ENCODE measurements around the gene SLC16A14. TPM values are rescaled to one million over a fixed set of nuclear protein-coding genes. Genes with fewer than 3 reads are reported as not detected.

SLC16A14 gene
- polyA plus RNA-seq, 6 donors from 2014 or later: 0.25 to 0.44 (median 0.27) TPM; not detected in 2

DNA sequence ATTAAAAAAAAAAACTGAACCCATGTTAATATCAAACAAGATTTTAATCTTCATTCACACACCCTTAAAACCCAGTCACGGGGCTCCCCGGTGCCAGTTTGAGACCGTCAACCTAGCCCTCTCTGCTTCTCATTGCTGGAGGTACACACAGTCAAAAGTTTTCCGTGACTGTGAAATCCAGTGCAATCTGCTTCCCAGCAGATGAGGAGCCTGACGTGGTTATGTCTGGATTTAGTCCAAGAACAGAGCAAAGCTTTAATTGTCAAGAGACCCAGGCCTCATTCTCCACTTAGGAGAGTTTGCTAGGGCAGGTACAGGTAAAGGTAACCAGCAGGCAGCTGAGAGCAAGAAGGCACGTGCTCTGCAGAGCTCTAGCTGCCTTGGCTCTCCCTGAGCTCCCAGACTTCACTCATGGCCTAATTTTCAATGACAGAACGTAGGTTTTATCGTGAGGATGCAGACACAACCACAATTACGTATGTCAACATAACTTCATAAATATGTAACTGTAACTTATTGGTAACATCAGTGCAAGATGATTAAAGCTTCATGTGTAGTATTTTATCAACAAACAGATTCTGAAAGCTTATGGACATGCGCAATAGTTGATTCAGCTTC is 56.3 kb downstream of the SLC16A14 start:
- ATAC-seq (ENCODE audit: low read depth in 2 of 2) (no peak), DNase-seq (no peak)
- Mint-ChIP-seq H3K4me1 (peaks cover 3 to 13% (median 8%) of the 10 kb centered on the region in 3 donors), H3K9me3 (peaks cover 0 to 2% (median 0%) of the 10 kb centered on the region in 7 donors), H3K4me3 (no peak overlapping the region), H3K27me3 (no peaks in the 10 kb centered on the region), H3K27ac (no peak overlapping the region), H3K36me3 (no peaks in the 10 kb centered on the region)

DNA sequence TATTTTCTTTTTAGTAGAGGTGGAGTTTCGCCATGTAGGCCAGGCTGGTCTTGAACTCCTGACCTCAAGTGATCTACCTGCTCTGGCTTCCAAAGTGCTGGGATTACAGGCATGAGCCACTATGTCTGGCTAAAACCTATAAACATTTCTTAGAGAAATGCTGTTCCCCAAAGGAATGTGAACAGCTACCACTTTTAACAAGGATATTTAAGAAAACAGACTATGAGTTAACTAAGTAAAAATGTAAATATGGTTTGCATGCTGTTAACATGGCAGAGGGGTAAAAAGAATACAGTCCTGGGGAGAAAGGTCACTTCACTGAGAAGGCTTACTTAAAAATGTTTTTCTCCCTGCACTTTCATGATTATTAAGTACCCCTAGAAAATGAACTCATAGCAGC is 57.1 kb downstream of the SLC16A14 start:
- Mint-ChIP-seq H3K4me3 (no peak overlapping the region), H3K9me3 (peaks cover 0 to 2% (median 0%) of the 10 kb centered on the region in 7 donors), H3K4me1 (peaks cover 3 to 13% (median 8%) of the 10 kb centered on the region in 3 donors), H3K36me3 (no peaks in the 10 kb centered on the region), H3K27me3 (no peaks in the 10 kb centered on the region), H3K27ac (no peak overlapping the region)
- ATAC-seq (ENCODE audit: low read depth in 2 of 2): no peak
- DNase-seq: no peak

DNA sequence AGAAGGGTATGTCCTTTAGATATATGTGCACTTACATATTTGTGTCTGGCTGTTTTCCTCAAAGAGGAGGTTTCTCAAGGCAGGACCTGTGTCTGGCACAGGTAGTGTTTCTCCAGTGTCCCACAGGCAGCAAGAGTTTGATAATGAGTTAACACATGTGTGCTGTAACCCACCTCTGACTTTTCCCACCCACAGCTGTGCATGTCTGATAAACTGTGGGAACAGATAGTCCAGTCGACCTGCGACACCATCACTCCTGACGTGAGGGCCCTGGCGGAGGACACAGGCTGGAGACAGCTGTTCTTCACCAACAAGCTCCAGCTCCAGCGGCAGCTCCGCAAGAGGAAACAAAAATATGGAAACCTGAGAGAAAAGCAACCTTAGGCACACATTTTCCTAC is 58.2 kb downstream of the SLC16A14 start:
- Mint-ChIP-seq H3K4me1 (peaks cover 3 to 13% (median 8%) of the 10 kb centered on the region in 3 donors), H3K4me3 (no peak overlapping the region), H3K27ac (peak overlapping the region in 1 of 6 donors; percentile 80), H3K27me3 (no peaks in the 10 kb centered on the region), H3K36me3 (no peaks in the 10 kb centered on the region), H3K9me3 (no peaks in the 10 kb centered on the region)
- DNase-seq: no peak
- no peak for ATAC-seq (ENCODE audit: low read depth in 2 of 2)

DNA sequence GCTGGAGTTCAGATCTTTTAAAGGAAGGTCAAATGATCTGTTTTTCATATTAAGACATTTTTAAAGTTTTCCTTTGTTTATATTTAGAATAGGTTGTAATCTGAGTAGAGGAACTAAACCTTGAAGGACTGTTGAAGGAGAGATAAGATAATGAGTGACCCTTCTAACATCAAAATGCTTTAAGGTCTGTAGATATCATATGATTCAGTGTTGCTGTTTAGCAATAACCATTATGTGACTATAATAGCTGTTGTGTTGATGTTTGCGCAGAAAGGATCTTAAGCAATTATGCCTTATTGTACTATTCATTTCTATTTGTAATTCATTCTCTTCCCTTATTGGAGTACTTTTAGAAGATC is 60.0 kb downstream of the SLC16A14 start:
- H3K9me3 Mint-ChIP-seq: no peaks in the 10 kb centered on the region
- no peak for DNase-seq
- no peaks in the 10 kb centered on the region for H3K36me3 Mint-ChIP-seq
- no peak overlapping the region for H3K4me3 Mint-ChIP-seq
- peak overlapping the region in 1 of 6 donors; percentile 29 for H3K27ac Mint-ChIP-seq
- H3K4me1 Mint-ChIP-seq: peaks cover 3 to 13% (median 8%) of the 10 kb centered on the region in 3 donors
- ATAC-seq (ENCODE audit: low read depth in 2 of 2): no peak
- H3K27me3 Mint-ChIP-seq: no peaks in the 10 kb centered on the region

DNA sequence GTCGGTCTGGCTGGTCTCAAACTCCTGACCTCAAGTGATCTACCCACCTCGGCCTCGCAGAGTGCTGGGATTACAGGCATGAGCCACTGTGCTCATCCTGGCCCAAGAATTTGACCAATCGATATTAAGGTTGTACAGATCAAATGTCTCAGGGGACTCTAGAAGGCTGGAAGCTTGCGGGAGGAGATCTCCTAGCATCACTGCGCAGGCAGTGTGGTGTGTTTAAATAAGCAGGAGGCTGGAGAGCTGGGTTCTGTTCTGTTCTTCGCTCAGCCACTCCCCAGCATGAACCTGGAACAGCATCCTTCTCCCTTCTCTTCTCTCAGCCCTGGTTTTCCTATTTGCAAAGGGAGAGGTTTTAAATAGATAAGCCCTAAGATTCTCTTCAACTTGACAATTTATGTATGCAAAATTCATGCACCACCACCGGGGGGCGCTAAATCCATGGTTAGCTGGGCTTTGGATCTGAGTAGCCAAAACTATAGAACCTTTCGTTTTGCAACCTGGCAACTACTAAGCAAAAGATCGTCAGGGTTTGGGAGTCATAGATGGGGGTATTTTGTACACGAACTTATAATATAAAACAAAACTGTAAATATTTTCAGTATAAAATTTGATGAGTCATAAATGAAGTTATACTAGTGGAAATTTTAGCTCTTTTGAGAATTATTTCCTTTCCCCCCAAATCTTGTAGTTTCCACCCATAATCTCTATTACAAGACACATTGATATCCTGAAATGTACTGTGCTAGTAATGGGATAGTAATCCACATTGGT is 60.6 kb downstream of the SLC16A14 start:
- peak overlapping the region in 2 of 6 donors; percentile 1 to 41 for H3K27ac Mint-ChIP-seq

DNA sequence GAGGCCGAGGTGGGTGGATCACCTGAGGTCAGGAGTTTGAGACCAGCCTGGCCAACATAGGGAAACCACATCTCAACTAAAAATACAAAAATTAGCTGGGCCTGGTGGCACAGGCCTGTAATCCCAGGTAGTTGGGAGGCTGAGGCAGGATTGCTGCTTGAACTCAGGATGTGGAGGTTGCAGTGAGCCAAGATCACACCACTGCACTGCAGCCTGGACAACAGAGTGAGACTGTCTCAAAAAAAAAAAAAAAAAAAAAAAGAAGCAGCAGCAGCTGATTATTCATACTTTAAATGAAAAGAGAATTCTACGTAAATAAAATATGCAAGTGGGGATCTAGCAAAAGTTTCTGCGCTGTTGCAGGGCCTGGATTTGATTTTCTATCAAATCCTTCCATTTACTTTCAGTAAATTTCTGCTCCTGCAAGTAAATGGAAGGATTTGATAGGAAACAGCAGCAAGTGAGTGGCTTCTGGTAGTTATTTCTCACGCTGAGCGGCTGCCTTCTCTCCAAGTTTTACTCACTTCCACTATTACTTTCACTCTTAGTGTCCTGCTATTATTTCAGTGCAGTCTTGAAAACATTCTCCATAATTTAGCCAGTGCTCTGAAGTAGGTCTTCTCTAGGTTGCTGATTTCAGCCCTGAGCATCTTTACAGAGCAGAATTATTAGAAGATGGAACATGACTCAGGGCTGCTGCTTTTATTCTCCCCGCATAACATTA is 68.4 kb downstream of the SLC16A14 start:
- DNase-seq (no peak), ATAC-seq (ENCODE audit: low read depth in 2 of 2) (peak; percentile 33 to 58)
- H3K36me3 Mint-ChIP-seq: no peaks in the 10 kb centered on the region
- H3K4me1 Mint-ChIP-seq: peaks cover 4 to 6% (median 4%) of the 10 kb centered on the region in 3 donors
- H3K9me3 Mint-ChIP-seq: no peaks in the 10 kb centered on the region
- H3K4me3 Mint-ChIP-seq: peak overlapping the region in 1 of 8 donors; percentile 40
- peak overlapping the region in 1 of 6 donors; percentile 48 for H3K27ac Mint-ChIP-seq
- no peaks in the 10 kb centered on the region for H3K27me3 Mint-ChIP-seq

More for the DNA sequence above, 60.6 kb downstream of the SLC16A14 start:
- H3K4me1 Mint-ChIP-seq: peaks cover 3 to 13% (median 8%) of the 10 kb centered on the region in 3 donors
- no peaks in the 10 kb centered on the region for H3K9me3 Mint-ChIP-seq
- ATAC-seq (ENCODE audit: low read depth in 2 of 2): peak; percentile 45 to 61
- H3K27me3 Mint-ChIP-seq: no peaks in the 10 kb centered on the region
- peak overlapping the region in 1 of 8 donors; percentile 41 for H3K4me3 Mint-ChIP-seq
- H3K36me3 Mint-ChIP-seq: no peaks in the 10 kb centered on the region
- DNase-seq: peak; percentile 64

DNA sequence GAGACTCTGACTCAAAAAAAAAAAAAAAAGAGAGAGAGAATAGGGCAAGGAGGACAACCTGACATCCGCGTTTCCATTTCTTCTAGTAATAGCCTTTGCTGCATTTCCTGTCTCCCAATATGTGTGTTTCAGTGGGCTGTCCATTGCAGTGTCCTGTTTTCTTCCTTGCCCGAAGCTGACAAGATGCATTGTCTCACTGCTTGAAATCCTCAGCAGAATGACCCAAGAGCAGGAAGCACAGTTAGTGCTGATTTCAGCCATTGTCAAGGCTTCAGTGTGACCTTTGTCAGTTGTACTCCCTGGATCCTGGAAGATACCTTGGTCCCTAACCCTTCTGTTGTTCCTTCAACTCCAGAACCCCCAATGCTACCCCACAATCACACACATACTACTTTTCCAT is 71.2 kb downstream of the SLC16A14 start:
- no peaks in the 10 kb centered on the region for H3K36me3 Mint-ChIP-seq
- H3K4me1 Mint-ChIP-seq: peaks cover 4 to 6% (median 4%) of the 10 kb centered on the region in 3 donors
- no peaks in the 10 kb centered on the region for H3K9me3 Mint-ChIP-seq
- no peak for ATAC-seq (ENCODE audit: low read depth in 2 of 2)
- no peak overlapping the region for H3K4me3 Mint-ChIP-seq
- no peak overlapping the region for H3K27ac Mint-ChIP-seq
- no peak for DNase-seq
- no peaks in the 10 kb centered on the region for H3K27me3 Mint-ChIP-seq

DNA sequence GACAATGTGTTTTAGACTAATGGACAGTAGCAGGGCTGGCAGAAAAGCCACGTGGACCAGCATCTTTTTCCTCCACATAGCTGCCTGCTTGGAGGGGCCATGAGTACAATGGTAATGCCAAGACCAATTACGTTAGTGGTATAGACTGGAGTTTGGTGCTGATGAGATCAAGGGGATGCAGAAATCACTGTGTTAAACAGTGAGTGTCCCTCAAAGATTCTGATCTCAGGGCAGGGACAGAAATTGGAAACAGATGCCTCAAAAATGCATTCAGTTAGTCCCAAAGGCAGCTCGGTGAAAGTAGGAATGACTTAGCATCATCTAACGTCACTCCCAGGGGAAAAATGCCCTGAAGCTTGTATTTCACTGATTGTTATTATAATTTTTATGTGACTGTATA is 72.4 kb downstream of the SLC16A14 start:
- H3K4me3 Mint-ChIP-seq: no peak overlapping the region
- peaks cover 4 to 6% (median 4%) of the 10 kb centered on the region in 3 donors for H3K4me1 Mint-ChIP-seq
- no peaks in the 10 kb centered on the region for H3K36me3 Mint-ChIP-seq
- no peak overlapping the region for H3K27ac Mint-ChIP-seq
- no peaks in the 10 kb centered on the region for H3K9me3 Mint-ChIP-seq
- H3K27me3 Mint-ChIP-seq: no peaks in the 10 kb centered on the region
- ATAC-seq (ENCODE audit: low read depth in 2 of 2) (no peak), DNase-seq (no peak)

DNA sequence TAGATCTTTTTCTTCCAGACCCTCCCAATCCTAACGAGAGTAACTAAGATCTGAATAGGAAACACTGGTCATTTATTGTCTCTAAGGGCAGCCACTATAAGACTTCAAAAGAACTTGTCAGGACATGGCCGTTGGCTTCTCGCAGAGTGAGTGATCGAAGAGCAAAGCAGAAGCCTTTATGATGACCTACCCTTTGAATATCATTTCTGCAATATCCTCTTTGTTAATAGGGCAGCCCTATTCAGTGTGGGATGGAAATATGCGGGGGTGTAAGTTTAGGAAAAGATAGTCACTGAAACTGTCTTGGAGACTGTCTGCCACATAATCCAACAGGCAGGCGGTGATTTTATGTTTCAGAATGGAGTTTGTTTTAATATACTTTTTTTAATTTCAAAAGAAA is 75.5 kb downstream of the SLC16A14 start:
- H3K4me3 Mint-ChIP-seq: no peak overlapping the region

More for the DNA sequence above, 75.5 kb downstream of the SLC16A14 start:
- Mint-ChIP-seq H3K27ac (no peak overlapping the region), H3K36me3 (no peaks in the 10 kb centered on the region), H3K9me3 (no peaks in the 10 kb centered on the region), H3K4me1 (no peaks in the 10 kb centered on the region), H3K27me3 (no peaks in the 10 kb centered on the region)
- no peak for ATAC-seq (ENCODE audit: low read depth in 2 of 2)
- DNase-seq: no peak

Other genes with a start within 250 kb of the SLC16A14 start
- 10 to 100 TPM; 20.0 to 64.5 (median 46.1) TPM for gene TRIP12, start 146.9 kb downstream of the SLC16A14 start, polyA plus RNA-seq (ENCODE audit: low read depth in 6 of 6)
- 1 to 10 TPM in 1 of 6 donors, under 1 TPM in 4, not detected in 1; 0.24 to 1.4 (median 0.76) TPM for gene FBXO36, start 146.4 kb downstream of the SLC16A14 start, polyA plus RNA-seq (ENCODE audit: low read depth in 6 of 6)
- 100 to 1,000 TPM; 136 to 237 (median 203) TPM for gene SP110, start 151.1 kb upstream of the SLC16A14 start, polyA plus RNA-seq (ENCODE audit: low read depth in 6 of 6)
- 10 to 100 TPM; 65.4 to 95.3 (median 76.7) TPM for gene SP140, start 156.8 kb upstream of the SLC16A14 start, polyA plus RNA-seq (ENCODE audit: low read depth in 6 of 6)